ENCODE results near the gene AURKA.
"Not testable (repeated sequence)": the region's sequence is repeated elsewhere in the genome, so short reads cannot be mapped to it uniquely, and the experiment has no call there.

Gene AURKA

GRCh38 chr20:56345911-56346310 lies 46.1 kb downstream of the AURKA start:
- Histone ChIP-seq H3K27me3 (ENCODE audit: insufficient read depth, low read length, poor library complexity) (no peaks in the 10 kb centered on the region), H3K36me3 (ENCODE audit: insufficient read depth, low read length) (no peaks in the 10 kb centered on the region), H3K4me1 (ENCODE audit: insufficient read depth, low read length) (no peaks in the 10 kb centered on the region), H3K79me2 (ENCODE audit: insufficient read depth, low read length) (no peaks in the 10 kb centered on the region), H3K4me2 (ENCODE audit: insufficient read depth, low read length) (no peak overlapping the region), H2AFZ (ENCODE audit: low read depth, low read length) (no peak overlapping the region), H4K20me1 (ENCODE audit: insufficient read depth, low read length) (no peaks in the 10 kb centered on the region), H3K4me3 (ENCODE audit: low read depth in 1 of 2, low read length in 2 of 2) (no peak overlapping the region), H3K27ac (ENCODE audit: low read length) (no peak overlapping the region), H3K9me3 (ENCODE audit: insufficient read depth, low read length, severe bottlenecking) (no peaks in the 10 kb centered on the region), H3K9ac (ENCODE audit: low read depth, low read length) (no peak overlapping the region)
- TF ChIP-seq EZH2 (IDR thresholded peaks at IDR 0.05; ENCODE audit: borderline replicate concordance, low read depth, low read length, severe bottlenecking) (no peak), CTCF (IDR thresholded peaks at IDR 0.05; ENCODE audit: borderline replicate concordance, extremely low read depth, low read length, poor library complexity, severe bottlenecking) (no peak)
- DNase-seq (no peak), ATAC-seq (ENCODE audit: insufficient read depth, low read depth) (no peak)

DNA sequence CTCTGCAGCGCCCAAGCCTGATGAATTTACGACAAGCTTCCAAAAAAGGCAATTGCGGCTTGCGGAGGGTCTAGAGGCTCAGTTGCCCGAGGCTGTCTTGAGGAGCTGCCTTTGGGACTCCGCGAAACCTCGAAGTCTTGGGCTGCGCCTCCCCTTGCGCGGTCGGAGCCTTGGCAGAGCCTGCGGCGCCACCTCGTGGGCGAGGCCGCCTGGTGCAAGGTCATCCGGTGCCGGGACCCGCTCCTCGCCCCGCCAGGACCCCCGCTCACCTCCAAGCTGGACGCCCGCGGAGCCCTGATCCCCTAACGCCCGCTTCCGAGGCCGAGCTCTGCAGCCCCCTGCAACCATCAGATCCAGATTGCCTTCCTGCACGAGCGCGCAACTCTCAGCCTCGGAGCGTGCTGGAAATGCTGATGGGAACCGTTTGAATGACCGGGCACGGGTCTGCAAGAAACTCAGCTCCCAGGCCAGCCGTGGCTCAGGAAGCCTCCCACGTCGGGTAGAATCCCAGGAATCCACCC lies 48.1 kb downstream of the AURKA start:
- H3K27me3 ChIP-seq (ENCODE audit: insufficient read depth, low read length, poor library complexity): no peaks in the 10 kb centered on the region
- ATAC-seq (ENCODE audit: insufficient read depth, low read depth): no peak
- TF ChIP-seq EZH2 (IDR thresholded peaks at IDR 0.05; ENCODE audit: borderline replicate concordance, low read depth, low read length, severe bottlenecking) (no peak), CTCF (IDR thresholded peaks at IDR 0.05; ENCODE audit: borderline replicate concordance, extremely low read depth, low read length, poor library complexity, severe bottlenecking) (peak; percentile 22)

GRCh38 chr20:56342783-56343182 lies 49.2 kb downstream of the AURKA start:
- no peak for TF ChIP-seq EZH2 (IDR thresholded peaks at IDR 0.05; ENCODE audit: borderline replicate concordance, low read depth, low read length, severe bottlenecking)
- no peak for TF ChIP-seq CTCF (IDR thresholded peaks at IDR 0.05; ENCODE audit: borderline replicate concordance, extremely low read depth, low read length, poor library complexity, severe bottlenecking)
- no peak overlapping the region for H3K4me3 ChIP-seq (ENCODE audit: low read depth in 1 of 2, low read length in 2 of 2)
- DNase-seq (no peak), ATAC-seq (ENCODE audit: insufficient read depth, low read depth) (no peak)
- no peaks in the 10 kb centered on the region for H3K27me3 ChIP-seq (ENCODE audit: insufficient read depth, low read length, poor library complexity)
- H3K9me3 ChIP-seq (ENCODE audit: insufficient read depth, low read length, severe bottlenecking): no peaks in the 10 kb centered on the region
- no peak overlapping the region for H3K27ac ChIP-seq (ENCODE audit: low read length)
- no peaks in the 10 kb centered on the region for H4K20me1 ChIP-seq (ENCODE audit: insufficient read depth, low read length)
- no peaks in the 10 kb centered on the region for H3K79me2 ChIP-seq (ENCODE audit: insufficient read depth, low read length)
- H3K36me3 ChIP-seq (ENCODE audit: insufficient read depth, low read length): no peaks in the 10 kb centered on the region
- no peaks in the 10 kb centered on the region for H3K4me1 ChIP-seq (ENCODE audit: insufficient read depth, low read length)
- H3K9ac ChIP-seq (ENCODE audit: low read depth, low read length): no peak overlapping the region
- no peak overlapping the region for H2AFZ ChIP-seq (ENCODE audit: low read depth, low read length)
- H3K4me2 ChIP-seq (ENCODE audit: insufficient read depth, low read length): no peak overlapping the region

More for the DNA sequence above, 48.1 kb downstream of the AURKA start:
- Histone ChIP-seq H3K27ac (ENCODE audit: low read length) (no peak overlapping the region), H3K36me3 (ENCODE audit: insufficient read depth, low read length) (no peaks in the 10 kb centered on the region), H3K9me3 (ENCODE audit: insufficient read depth, low read length, severe bottlenecking) (no peaks in the 10 kb centered on the region), H3K4me1 (ENCODE audit: insufficient read depth, low read length) (no peaks in the 10 kb centered on the region), H3K4me3 (ENCODE audit: low read depth in 1 of 2, low read length in 2 of 2) (no peak overlapping the region), H3K9ac (ENCODE audit: low read depth, low read length) (no peak overlapping the region), H3K79me2 (ENCODE audit: insufficient read depth, low read length) (no peaks in the 10 kb centered on the region), H2AFZ (ENCODE audit: low read depth, low read length) (no peak overlapping the region), H3K4me2 (ENCODE audit: insufficient read depth, low read length) (no peak overlapping the region), H4K20me1 (ENCODE audit: insufficient read depth, low read length) (no peaks in the 10 kb centered on the region)
- DNase-seq: no peak

- not testable (repeated sequence) for H2AFZ ChIP-seq (ENCODE audit: low read depth, low read length); DNase-seq; H3K4me3 ChIP-seq (ENCODE audit: low read depth in 1 of 2, low read length in 2 of 2); H3K4me2 ChIP-seq (ENCODE audit: insufficient read depth, low read length); H3K4me1 ChIP-seq (ENCODE audit: insufficient read depth, low read length); H3K36me3 ChIP-seq (ENCODE audit: insufficient read depth, low read length); H3K9me3 ChIP-seq (ENCODE audit: insufficient read depth, low read length, severe bottlenecking); H3K27ac ChIP-seq (ENCODE audit: low read length); H3K9ac ChIP-seq (ENCODE audit: low read depth, low read length); H3K79me2 ChIP-seq (ENCODE audit: insufficient read depth, low read length); ATAC-seq (ENCODE audit: insufficient read depth, low read depth); H3K27me3 ChIP-seq (ENCODE audit: insufficient read depth, low read length, poor library complexity); H4K20me1 ChIP-seq (ENCODE audit: insufficient read depth, low read length)
Observed at GRCh38 chr20:56336709-56337108, 55.3 kb downstream of the AURKA start.

Data from DND-41 (cell line).